Right atrium auricular region (tissue), 2 donors: ENCODE measurements around the gene NT5DC1. TPM values are rescaled to one million over a fixed set of nuclear protein-coding genes. Genes with fewer than 3 reads are reported as not detected.

ENCODE experiments used
- DNase-seq: peaks from one replicate; pipeline ENCODE4 v3.0.0-alpha.2; 2019; ENCODE audit warnings: low spot score
- H3K27ac ChIP-seq, 2 donors: fragments of 200-600 bp; sonication (generic); 1 replicate in 1 of 2; 2 replicates in 1 of 2; pipeline ENCODE4 v1.5.1; 2016 to 2019
- H3K27me3 ChIP-seq, 2 donors: fragments of 200-600 bp; sonication (generic); one replicate each; pipeline versions ENCODE4 v1.5.1 to v1.6.0; 2017 to 2019
- H3K36me3 ChIP-seq: fragments of 200-600 bp; sonication (generic); one replicate; pipeline ENCODE4 v1.5.1; 2016
- H3K4me1 ChIP-seq, 2 donors: fragments of 200-600 bp; sonication (generic); one replicate each; pipeline versions ENCODE4 v1.5.1 to v1.6.0; 2017 to 2019
- H3K4me3 ChIP-seq, 2 donors: fragments of 200-600 bp; sonication (generic); 1 replicate in 1 of 2; 2 replicates in 1 of 2; pipeline ENCODE4 v1.5.1; 2017 to 2019; ENCODE audit warnings: mild to moderate bottlenecking in 1 of 2, moderate library complexity in 1 of 2
- H3K9me3 ChIP-seq, 2 donors: fragments of 200-600 bp; sonication (generic); one replicate each; pipeline ENCODE4 v1.5.1; 2019
- CTCF ChIP-seq, 2 donors: fragments of 200-600 bp; sonication (generic); IDR thresholded peaks; one replicate each; pipeline ENCODE4 v1.5.1; 2019; ENCODE audit warnings: antibody characterized with exemption in 2 of 2
- total RNA-seq, 2 donors: library from RNA; depleted of rRNA; stranded (reverse); fragments of >200 nt; gene quantifications; one replicate each; pipeline ENCODE4 v1.1.0, GENCODE V29; 2016

Gene NT5DC1
- total RNA-seq, 2 donors from 2014 or later: 11.2 to 22.6 TPM

DNA sequence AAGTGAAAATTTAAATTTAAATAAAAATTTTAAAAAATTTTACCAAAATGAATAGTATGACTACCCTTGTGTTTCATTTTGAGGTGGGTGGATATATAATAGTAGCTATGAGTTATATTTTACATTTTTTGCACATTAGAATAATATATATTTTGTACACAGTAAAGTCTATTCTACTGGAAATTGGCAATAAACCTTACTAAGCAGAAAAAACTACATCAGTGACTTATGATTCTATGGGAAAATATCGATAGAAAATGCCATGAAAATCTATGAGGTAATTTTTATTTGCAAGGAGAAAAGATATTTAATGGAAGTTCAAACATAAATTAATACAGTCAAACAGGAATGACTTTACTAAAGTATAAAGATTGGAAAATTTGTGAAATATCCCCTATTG lies 156.0 kb downstream of the NT5DC1 start:
- H3K4me3 ChIP-seq: no peak overlapping the region
- H3K27ac ChIP-seq: no peak overlapping the region
- H3K27me3 ChIP-seq: no peaks in the 10 kb centered on the region
- peaks cover 0 to 26% of the 10 kb centered on the region in 2 donors for H3K4me1 ChIP-seq
- H3K9me3 ChIP-seq: no peaks in the 10 kb centered on the region
- H3K36me3 ChIP-seq: no peaks in the 10 kb centered on the region
- DNase-seq: no peak
- no peak for TF ChIP-seq CTCF (IDR thresholded peaks at IDR 0.05)

DNA sequence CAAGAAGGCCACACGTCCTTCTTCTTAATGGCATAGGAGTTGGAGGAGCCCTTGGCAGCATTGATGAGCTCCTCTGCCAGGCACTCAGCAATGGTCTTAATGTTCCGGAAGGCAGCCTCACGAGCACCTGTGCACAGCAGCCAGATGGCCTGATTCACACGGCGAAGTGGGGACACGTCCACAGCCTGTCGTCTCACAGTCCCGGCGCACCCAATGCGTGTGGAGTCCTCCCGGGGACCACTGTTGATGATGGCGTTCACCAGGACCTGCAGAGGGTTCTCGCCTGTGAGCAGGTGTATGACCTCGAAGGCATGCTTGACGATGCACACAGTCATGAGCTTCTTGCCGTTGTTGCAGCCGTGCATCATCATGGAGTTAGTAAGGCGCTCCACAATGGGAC lies 157.9 kb downstream of the NT5DC1 start:
- H3K27ac ChIP-seq: no peak overlapping the region
- no peak for DNase-seq
- no peaks in the 10 kb centered on the region for H3K36me3 ChIP-seq
- H3K9me3 ChIP-seq: peaks cover 0 to 6% of the 10 kb centered on the region in 2 donors
- H3K4me3 ChIP-seq: no peak overlapping the region
- H3K4me1 ChIP-seq: peaks cover 0 to 10% of the 10 kb centered on the region in 2 donors
- H3K27me3 ChIP-seq: no peaks in the 10 kb centered on the region
- TF ChIP-seq CTCF (IDR thresholded peaks at IDR 0.05): no peak

GRCh38 chr6:116263353-116263752 lies 162.7 kb downstream of the NT5DC1 start:
- no peaks in the 10 kb centered on the region for H3K27me3 ChIP-seq
- no peak overlapping the region for H3K27ac ChIP-seq
- no peak for TF ChIP-seq CTCF (IDR thresholded peaks at IDR 0.05)
- no peaks in the 10 kb centered on the region for H3K4me1 ChIP-seq
- H3K36me3 ChIP-seq: no peaks in the 10 kb centered on the region
- no peak overlapping the region for H3K4me3 ChIP-seq
- peaks cover 0 to 10% of the 10 kb centered on the region in 2 donors for H3K9me3 ChIP-seq
- DNase-seq: no peak

- Histone ChIP-seq H3K27ac (no peak overlapping the region), H3K4me3 (no peak overlapping the region), H3K4me1 (no peaks in the 10 kb centered on the region), H3K9me3 (peaks cover 0 to 10% of the 10 kb centered on the region in 2 donors), H3K36me3 (no peaks in the 10 kb centered on the region), H3K27me3 (no peaks in the 10 kb centered on the region)
- DNase-seq: no peak
- TF ChIP-seq CTCF (IDR thresholded peaks at IDR 0.05): no peak
These were observed 164.6 kb downstream of the NT5DC1 start for GRCh38 chr6:116265041-116265829.

- H3K4me3 ChIP-seq: no peak overlapping the region
- no peak for TF ChIP-seq CTCF (IDR thresholded peaks at IDR 0.05)
- DNase-seq: no peak
These were observed 166.2 kb downstream of the NT5DC1 start for GRCh38 chr6:116266803-116267202.

More at GRCh38 chr6:116266803-116267202, 166.2 kb downstream of the NT5DC1 start:
- H3K27ac ChIP-seq: no peak overlapping the region
- no peaks in the 10 kb centered on the region for H3K4me1 ChIP-seq
- no peaks in the 10 kb centered on the region for H3K27me3 ChIP-seq
- peaks cover 0 to 10% of the 10 kb centered on the region in 2 donors for H3K9me3 ChIP-seq
- H3K36me3 ChIP-seq: no peaks in the 10 kb centered on the region
